GM18508 (cell line): Measurements from ENCODE around the gene VPS8.
"Not testable (repeated sequence)": the region's sequence is repeated elsewhere in the genome, so short reads cannot be mapped to it uniquely, and the experiment has no call there.

Experiments used
- ATAC-seq: cut with Tn5 transposase; IDR thresholded peaks from one replicate; pipeline ENCODE4 v1.9.1; 2021; ENCODE audit warnings: moderate number of reproducible peaks; ENCODE audit not compliant: insufficient read depth, unreplicated experiment

Gene VPS8

GRCh38 chr3:184907681-184908649 lies 96.0 kb downstream of the VPS8 start:
- no peak for ATAC-seq

- ATAC-seq: no peak
Observed at GRCh38 chr3:184908859-184909258, 96.9 kb downstream of the VPS8 start.

GRCh38 chr3:184910664-184911063 lies 98.7 kb downstream of the VPS8 start:
- no peak for ATAC-seq

- no peak for ATAC-seq
Observed at GRCh38 chr3:184911570-184911969, 99.6 kb downstream of the VPS8 start.

GRCh38 chr3:184912163-184912562 lies 100.2 kb downstream of the VPS8 start:
- ATAC-seq: no peak

GRCh38 chr3:184914628-184915027 lies 102.7 kb downstream of the VPS8 start:
- ATAC-seq: no peak

- no peak for ATAC-seq
Observed at GRCh38 chr3:184918750-184919149, 106.8 kb downstream of the VPS8 start.

- ATAC-seq: no peak
Observed at GRCh38 chr3:184919651-184920050, 107.7 kb downstream of the VPS8 start.

GRCh38 chr3:184924547-184924946 lies 112.6 kb downstream of the VPS8 start:
- ATAC-seq: no peak

GRCh38 chr3:184927796-184928315 lies 115.9 kb downstream of the VPS8 start:
- no peak for ATAC-seq

- ATAC-seq: no peak
Observed at GRCh38 chr3:184932777-184933176, 120.8 kb downstream of the VPS8 start.

- no peak for ATAC-seq
Observed at GRCh38 chr3:184937611-184938010, 125.6 kb downstream of the VPS8 start.

- no peak for ATAC-seq
Observed at GRCh38 chr3:184941408-184941807, 129.4 kb downstream of the VPS8 start.

- no peak for ATAC-seq
Observed at GRCh38 chr3:184942735-184943134, 130.8 kb downstream of the VPS8 start.

GRCh38 chr3:184944241-184944640 lies 132.3 kb downstream of the VPS8 start:
- no peak for ATAC-seq

- ATAC-seq: no peak
Observed at GRCh38 chr3:184945886-184946625, 134.1 kb downstream of the VPS8 start.

GRCh38 chr3:184946917-184947316 lies 135.0 kb downstream of the VPS8 start:
- no peak for ATAC-seq

GRCh38 chr3:184949251-184949965 lies 137.4 kb downstream of the VPS8 start:
- no peak for ATAC-seq

- ATAC-seq: not testable (repeated sequence)
Observed at GRCh38 chr3:184950816-184951215, 138.8 kb downstream of the VPS8 start.

- no peak for ATAC-seq
Observed at GRCh38 chr3:184952671-184953070, 140.7 kb downstream of the VPS8 start.
